ENCODE data around the gene FYTTD1.

The FYTTD1 gene

GRCh38 chr3:197794115-197794514 is 44.4 kb downstream of the FYTTD1 start:
- no peak for DNase-seq

- no peak for DNase-seq
These were observed 45.5 kb downstream of the FYTTD1 start for GRCh38 chr3:197795200-197795599.

GRCh38 chr3:197796087-197796486 is 46.4 kb downstream of the FYTTD1 start:
- no peak for DNase-seq

GRCh38 chr3:197798863-197799262 is 49.2 kb downstream of the FYTTD1 start:
- DNase-seq: no peak

- DNase-seq: no peak
These were observed 50.7 kb downstream of the FYTTD1 start for GRCh38 chr3:197800379-197800778.

GRCh38 chr3:197801891-197802778 is 52.5 kb downstream of the FYTTD1 start:
- peak; percentile 34 for DNase-seq

- no peak for DNase-seq
These were observed 53.2 kb downstream of the FYTTD1 start for GRCh38 chr3:197802779-197803459.

- DNase-seq: no peak
These were observed 54.8 kb downstream of the FYTTD1 start for GRCh38 chr3:197804511-197804910.

- DNase-seq: no peak
These were observed 58.4 kb downstream of the FYTTD1 start for GRCh38 chr3:197807969-197808587.

GRCh38 chr3:197809356-197810020 is 59.8 kb downstream of the FYTTD1 start:
- no peak for DNase-seq

- no peak for DNase-seq
These were observed 61.2 kb downstream of the FYTTD1 start for GRCh38 chr3:197810901-197811300.

- no peak for DNase-seq
These were observed 61.7 kb downstream of the FYTTD1 start for GRCh38 chr3:197811343-197811742.

- no peak for DNase-seq
These were observed 64.7 kb downstream of the FYTTD1 start for GRCh38 chr3:197814372-197814771.

- DNase-seq: no peak
These were observed 71.1 kb downstream of the FYTTD1 start for GRCh38 chr3:197820550-197821335.

- no peak for DNase-seq
These were observed 79.8 kb downstream of the FYTTD1 start for GRCh38 chr3:197829397-197830045.

- no peak for DNase-seq
These were observed 80.8 kb downstream of the FYTTD1 start for GRCh38 chr3:197830308-197830966.

- DNase-seq: no peak
These were observed 81.3 kb downstream of the FYTTD1 start for GRCh38 chr3:197830967-197831313.

GRCh38 chr3:197833930-197834715 is 84.4 kb downstream of the FYTTD1 start:
- no peak for DNase-seq

GRCh38 chr3:197835509-197835908 is 85.8 kb downstream of the FYTTD1 start:
- DNase-seq: no peak

GRCh38 chr3:197836244-197836643 is 86.6 kb downstream of the FYTTD1 start:
- no peak for DNase-seq
